Peyer's patch (tissue), 4 donors: ENCODE results near the gene KHDRBS1. TPM values are rescaled to one million over a fixed set of nuclear protein-coding genes. Genes with fewer than 3 reads are reported as not detected.
"Not testable (repeated sequence)": the region's sequence is repeated elsewhere in the genome, so short reads cannot be mapped to it uniquely, and the experiment has no call there.

Experiments used
- DNase-seq, 3 donors: peaks; one replicate each; pipeline ENCODE4 v3.0.0-alpha.2; 2017 to 2019
- H3K27ac ChIP-seq, 4 donors: fragments of 200-600 bp; sonication (generic); one replicate each; pipeline ENCODE4 v1.5.1; 2016 to 2019
- H3K27me3 ChIP-seq, 2 donors: fragments of 200-600 bp; sonication (generic); one replicate each; pipeline ENCODE4 v1.5.1; 2019
- H3K36me3 ChIP-seq, 3 donors: fragments of 200-600 bp; sonication (generic); one replicate each; pipeline ENCODE4 v1.5.1; 2016 to 2019
- H3K4me1 ChIP-seq, 4 donors: fragments of 200-600 bp; sonication (generic); one replicate each; pipeline ENCODE4 v1.5.1; 2016 to 2019
- H3K4me3 ChIP-seq, 4 donors: fragments of 200-600 bp; sonication (generic); 1 replicate in 3 of 4; 2 replicates in 1 of 4; pipeline ENCODE4 v1.5.1; 2016 to 2019; ENCODE audit warnings: mild to moderate bottlenecking in 1 of 4
- H3K9me3 ChIP-seq, 4 donors: fragments of 200-600 bp; sonication (generic); one replicate each; pipeline ENCODE4 v1.5.1; 2016 to 2019; ENCODE audit warnings: mild to moderate bottlenecking in 1 of 4
- CTCF ChIP-seq, 6 experiments: fragments of 450-650 bp in 4 of 6; fragments of 200-600 bp in 2 of 6; sonication (generic) in 1 of 6; IDR thresholded peaks; one replicate each; pipeline ENCODE4 v1.5.1; 2017 to 2019; ENCODE audit warnings: antibody characterized with exemption in 6 of 6, mild to moderate bottlenecking in 3 of 6, moderate library complexity in 1 of 6
- POLR2A ChIP-seq, 2 donors: fragments of 450-650 bp; IDR thresholded peaks; one replicate each; pipeline ENCODE4 v1.5.1; 2017; ENCODE audit warnings: antibody characterized with exemption in 2 of 2, mild to moderate bottlenecking in 2 of 2, moderate library complexity in 2 of 2
- total RNA-seq, 4 donors: library from RNA; depleted of rRNA; stranded (reverse); fragments of >200 nt; gene quantifications; one replicate each; pipeline ENCODE4 v1.1.0, GENCODE V29; 2016

KHDRBS1 gene
- total RNA-seq, 4 donors from 2014 or later, result 54.2 to 97.4 (median 59.7) TPM

- peak overlapping the region; percentile 63 to 99 (median 82) for H3K4me3 ChIP-seq
- H3K9me3 ChIP-seq, result no peaks in the 10 kb centered on the region
- no peaks in the 10 kb centered on the region for H3K27me3 ChIP-seq
- TF ChIP-seq CTCF (IDR thresholded peaks at IDR 0.05) (peak in 1 of 6 experiments; percentile 15), POLR2A (IDR thresholded peaks at IDR 0.05) (no peak)
- peak overlapping the region; percentile 78 to 97 (median 94) for H3K27ac ChIP-seq
- H3K4me1 ChIP-seq, result peaks cover 0 to 21% (median 0%) of the 10 kb centered on the region in 4 donors
- H3K36me3 ChIP-seq, result peaks cover 0 to 26% (median 0%) of the 10 kb centered on the region in 3 donors
- DNase-seq, result peak in 1 of 3 donors; percentile 90
These were observed 59.9 kb downstream of the KHDRBS1 start for GRCh38 chr1:32073299-32074229.

GRCh38 chr1:32074841-32075240 is 61.2 kb downstream of the KHDRBS1 start:
- no peak overlapping the region for H3K4me3 ChIP-seq
- H3K36me3 ChIP-seq, result peaks cover 0 to 36% (median 0%) of the 10 kb centered on the region in 3 donors
- TF ChIP-seq POLR2A (IDR thresholded peaks at IDR 0.05) (no peak), CTCF (IDR thresholded peaks at IDR 0.05) (no peak)
- no peak overlapping the region for H3K27ac ChIP-seq
- H3K9me3 ChIP-seq, result no peaks in the 10 kb centered on the region
- H3K4me1 ChIP-seq, result peaks cover 0 to 21% (median 0%) of the 10 kb centered on the region in 4 donors
- no peak for DNase-seq
- H3K27me3 ChIP-seq, result no peaks in the 10 kb centered on the region

GRCh38 chr1:32077451-32077850 is 63.8 kb downstream of the KHDRBS1 start:
- H3K9me3 ChIP-seq, result no peaks in the 10 kb centered on the region
- H3K4me1 ChIP-seq, result peaks cover 0 to 12% (median 0%) of the 10 kb centered on the region in 4 donors
- H3K36me3 ChIP-seq, result peaks cover 0 to 50% (median 0%) of the 10 kb centered on the region in 3 donors
- no peak overlapping the region for H3K4me3 ChIP-seq
- no peak for TF ChIP-seq POLR2A (IDR thresholded peaks at IDR 0.05)
- no peak for TF ChIP-seq CTCF (IDR thresholded peaks at IDR 0.05)
- H3K27ac ChIP-seq, result no peak overlapping the region
- no peak for DNase-seq
- no peaks in the 10 kb centered on the region for H3K27me3 ChIP-seq

GRCh38 chr1:32082022-32082421 is 68.4 kb downstream of the KHDRBS1 start:
- H3K36me3 ChIP-seq, result peaks cover 0 to 48% (median 0%) of the 10 kb centered on the region in 3 donors
- H3K4me1 ChIP-seq, result no peaks in the 10 kb centered on the region
- H3K27me3 ChIP-seq, result no peaks in the 10 kb centered on the region

GRCh38 chr1:32086381-32086780 is 72.7 kb downstream of the KHDRBS1 start:
- not testable (repeated sequence) for H3K9me3 ChIP-seq, H3K27ac ChIP-seq, H3K4me3 ChIP-seq, H3K27me3 ChIP-seq, DNase-seq, H3K4me1 ChIP-seq
- H3K36me3 ChIP-seq, result peaks cover 0 to 30% (median 0%) of the 10 kb centered on the region in 3 donors

More at GRCh38 chr1:32082022-32082421, 68.4 kb downstream of the KHDRBS1 start:
- Histone ChIP-seq H3K9me3 (no peaks in the 10 kb centered on the region), H3K27ac (no peak overlapping the region), H3K4me3 (no peak overlapping the region)
- DNase-seq, result no peak
- no peak for TF ChIP-seq POLR2A (IDR thresholded peaks at IDR 0.05)
- TF ChIP-seq CTCF (IDR thresholded peaks at IDR 0.05), result no peak

GRCh38 chr1:32091176-32091575 is 77.5 kb downstream of the KHDRBS1 start:
- Histone ChIP-seq H3K9me3 (no peaks in the 10 kb centered on the region), H3K27ac (no peak overlapping the region), H3K27me3 (no peaks in the 10 kb centered on the region), H3K36me3 (peaks cover 0 to 64% (median 0%) of the 10 kb centered on the region in 3 donors), H3K4me3 (no peak overlapping the region), H3K4me1 (no peaks in the 10 kb centered on the region)
- no peak for TF ChIP-seq POLR2A (IDR thresholded peaks at IDR 0.05)
- no peak for TF ChIP-seq CTCF (IDR thresholded peaks at IDR 0.05)
- DNase-seq, result no peak
